GM19372 (cell line): ENCODE data around the gene RPS27L.
"Not testable (repeated sequence)": the region's sequence is repeated elsewhere in the genome, so short reads cannot be mapped to it uniquely, and the experiment has no call there.

Experiments used
- ATAC-seq: cut with Tn5 transposase; IDR thresholded peaks from one replicate; pipeline ENCODE4 v1.9.1; 2021; ENCODE audit warnings: mild to moderate bottlenecking, low read depth, moderate library complexity; ENCODE audit not compliant: unreplicated experiment

The RPS27L gene

DNA sequence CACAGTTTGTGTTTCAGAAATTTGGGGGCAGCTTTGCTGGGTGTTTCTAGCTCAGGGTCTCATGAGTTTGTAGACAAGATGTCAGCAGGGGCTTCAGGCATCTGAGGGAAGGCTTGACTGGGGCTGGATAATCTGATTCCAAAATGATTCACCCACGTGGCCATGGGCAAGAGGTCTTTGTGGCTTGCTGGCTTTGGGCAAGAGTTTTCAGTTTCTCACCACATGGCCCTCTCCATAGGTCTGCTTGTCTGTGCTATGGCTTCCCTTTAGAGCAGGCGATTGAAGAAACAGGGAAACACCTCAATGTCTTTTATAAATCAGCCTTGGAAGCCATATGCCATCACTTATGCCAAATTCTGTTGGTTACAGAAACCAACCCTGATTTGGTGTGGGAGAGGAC, 11.9 kb downstream of the RPS27L start:
- ATAC-seq: no peak

DNA sequence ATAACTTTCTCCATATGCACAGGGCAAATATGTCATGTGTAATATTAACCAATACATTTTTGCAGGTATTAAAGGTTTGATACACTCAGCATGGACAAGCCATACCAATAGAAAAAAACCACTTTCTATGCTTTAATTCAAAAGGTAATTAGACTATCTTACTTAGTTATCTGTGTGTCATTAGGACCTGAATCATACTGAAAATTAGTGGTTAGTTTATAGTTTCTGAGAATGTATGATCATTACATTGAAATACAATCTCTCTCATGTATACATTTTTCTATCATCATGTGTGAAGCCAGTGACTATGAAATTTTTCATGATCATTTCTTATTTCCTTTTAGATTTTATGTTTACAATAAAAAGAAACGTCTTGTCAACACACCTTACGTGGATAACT, 16.3 kb downstream of the RPS27L start:
- no peak for ATAC-seq

DNA sequence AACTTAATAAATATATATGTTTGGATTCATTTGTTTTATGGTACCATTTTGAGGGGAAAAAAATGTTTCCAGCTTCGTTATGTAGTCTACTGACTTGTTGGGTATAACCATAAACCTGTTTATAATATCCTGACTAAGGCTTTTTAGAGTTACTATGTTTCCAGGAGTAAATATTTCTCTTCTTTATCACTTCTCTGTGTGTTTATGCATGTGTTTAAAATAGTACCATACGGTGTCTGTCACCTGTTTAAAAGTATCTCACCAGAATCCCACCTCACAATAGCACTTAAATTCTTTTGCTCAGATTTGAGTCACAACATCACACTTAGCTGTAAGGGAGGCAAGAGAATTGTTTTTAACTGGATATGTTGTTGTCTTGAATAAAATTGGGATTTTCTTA, 20.5 kb downstream of the RPS27L start:
- no peak for ATAC-seq

DNA sequence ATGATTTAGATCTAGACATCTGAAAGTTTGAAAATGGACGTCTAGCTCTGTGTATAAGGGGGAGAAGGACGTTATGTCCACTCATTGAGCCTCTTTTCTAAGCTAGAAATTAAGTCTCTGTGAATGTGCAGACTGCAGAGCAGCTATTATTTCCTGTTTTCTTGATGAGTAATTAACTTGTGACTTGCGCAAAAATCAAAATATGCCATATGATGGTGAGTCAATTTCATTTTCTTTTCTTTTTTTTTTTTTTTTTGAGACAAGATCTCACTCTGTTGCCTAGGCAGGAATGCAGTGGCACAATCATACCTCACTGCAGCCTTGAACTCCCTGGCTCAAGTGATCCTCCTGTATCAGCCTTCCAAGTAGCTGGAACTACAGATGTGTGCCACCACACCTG, 21.5 kb downstream of the RPS27L start:
- no peak for ATAC-seq

DNA sequence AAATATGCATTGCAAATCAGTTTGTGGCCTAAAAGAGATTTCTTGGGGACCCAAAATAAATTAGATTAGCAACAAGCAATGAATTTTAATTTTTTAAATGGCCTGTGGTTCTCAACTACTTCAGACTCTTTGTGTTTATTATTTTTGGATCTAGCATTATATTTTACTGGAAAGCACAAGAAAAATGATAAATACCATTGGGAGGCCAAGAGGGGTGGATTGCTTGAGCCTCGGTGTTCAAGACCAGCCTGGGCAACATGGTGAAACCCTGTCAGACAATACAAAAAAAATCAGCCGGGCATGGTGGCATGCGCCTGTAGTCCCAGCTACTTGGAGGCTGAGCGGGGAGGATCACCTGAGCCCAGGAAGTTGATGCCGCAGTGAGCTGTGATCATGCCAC, 22.0 kb downstream of the RPS27L start:
- no peak for ATAC-seq

DNA sequence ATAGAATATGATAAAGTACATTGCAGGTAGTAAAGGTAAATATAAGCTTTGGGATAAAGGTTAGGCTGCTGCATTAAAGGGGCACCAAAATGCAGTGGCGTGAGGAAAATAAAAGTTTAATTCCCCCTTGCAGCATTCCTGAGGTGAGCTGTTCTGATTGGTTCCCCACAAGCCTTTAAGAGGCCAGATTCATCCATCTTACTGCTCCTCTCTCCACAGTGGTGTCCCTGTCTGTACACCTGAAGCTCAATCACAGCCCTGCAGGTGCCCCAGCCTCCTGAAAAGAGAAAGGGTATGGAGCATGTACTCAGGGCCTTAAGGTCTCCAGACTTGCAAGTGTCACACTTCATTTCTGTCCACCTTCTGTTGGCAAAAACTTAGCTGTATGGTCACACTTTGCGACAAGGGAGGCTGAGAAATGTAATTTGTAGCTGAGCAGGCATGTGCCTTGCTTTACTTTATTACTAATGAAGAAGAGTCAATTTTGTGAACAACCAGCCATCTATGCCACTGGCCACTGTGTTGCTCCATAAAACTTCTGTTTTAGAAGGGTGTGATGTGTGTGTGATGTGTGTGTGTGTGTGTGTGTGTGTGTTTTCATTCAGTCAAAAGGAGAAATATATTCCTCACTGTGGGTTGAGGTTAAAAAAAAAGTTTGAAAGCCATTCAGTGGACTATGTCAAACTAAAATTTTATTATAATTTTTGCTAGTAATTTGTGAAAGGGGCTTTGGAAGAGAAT, 22.9 kb downstream of the RPS27L start:
- no peak for ATAC-seq

DNA sequence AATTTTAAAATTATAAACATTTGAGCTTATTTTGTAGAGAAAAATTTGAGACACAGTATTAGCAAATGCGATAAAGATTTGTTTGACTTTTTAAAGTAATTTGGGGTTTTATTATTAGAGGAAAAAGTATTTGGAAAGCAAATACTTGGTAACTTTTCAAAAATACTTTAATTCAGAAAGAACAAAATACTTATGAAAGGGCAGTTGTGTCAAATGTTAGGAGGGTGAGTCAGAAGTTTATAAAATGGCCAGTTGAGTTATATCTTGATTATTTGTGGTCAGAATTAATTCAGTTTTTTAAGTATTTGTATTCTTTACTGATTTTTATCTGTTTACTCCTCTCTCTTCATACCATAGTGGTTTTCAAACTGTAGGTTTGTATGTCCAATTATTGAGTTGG, 23.5 kb downstream of the RPS27L start:
- no peak for ATAC-seq

DNA sequence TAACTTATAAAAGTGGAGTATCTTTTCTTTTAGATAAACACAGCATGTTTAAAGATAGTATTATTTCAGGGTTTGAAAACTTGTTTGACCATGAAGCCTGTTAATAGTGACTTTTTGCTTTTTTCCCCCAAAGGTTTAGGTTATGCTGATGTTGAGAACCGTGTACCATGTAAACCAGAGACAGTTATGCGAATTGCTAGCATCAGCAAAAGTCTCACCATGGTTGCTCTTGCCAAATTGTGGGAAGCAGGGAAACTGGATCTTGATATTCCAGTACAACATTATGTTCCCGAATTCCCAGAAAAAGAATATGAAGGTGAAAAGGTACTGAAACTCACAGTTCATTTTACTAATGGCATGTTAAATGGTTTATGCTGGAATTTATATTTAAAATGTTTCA, 30.6 kb downstream of the RPS27L start:
- ATAC-seq: no peak

DNA sequence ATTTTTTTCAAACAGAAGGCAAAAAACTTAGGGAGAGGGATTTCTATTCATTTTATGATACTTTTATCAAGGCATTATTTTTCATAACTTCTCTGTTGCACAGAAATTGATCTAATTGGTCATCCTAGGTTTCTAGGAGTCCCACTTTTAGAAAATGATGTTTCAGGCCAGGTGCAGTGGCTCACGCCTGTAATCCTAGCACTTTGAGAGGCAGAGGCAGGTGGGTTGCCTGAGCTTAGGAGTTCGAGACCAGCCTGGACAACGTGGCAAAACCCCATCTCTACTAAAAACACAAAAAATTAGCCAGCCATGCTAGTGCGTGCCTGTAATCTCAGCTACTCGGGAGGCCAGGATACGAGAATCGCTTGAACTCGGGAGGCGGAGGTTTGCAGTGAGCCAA, 32.8 kb downstream of the RPS27L start:
- ATAC-seq: no peak

DNA sequence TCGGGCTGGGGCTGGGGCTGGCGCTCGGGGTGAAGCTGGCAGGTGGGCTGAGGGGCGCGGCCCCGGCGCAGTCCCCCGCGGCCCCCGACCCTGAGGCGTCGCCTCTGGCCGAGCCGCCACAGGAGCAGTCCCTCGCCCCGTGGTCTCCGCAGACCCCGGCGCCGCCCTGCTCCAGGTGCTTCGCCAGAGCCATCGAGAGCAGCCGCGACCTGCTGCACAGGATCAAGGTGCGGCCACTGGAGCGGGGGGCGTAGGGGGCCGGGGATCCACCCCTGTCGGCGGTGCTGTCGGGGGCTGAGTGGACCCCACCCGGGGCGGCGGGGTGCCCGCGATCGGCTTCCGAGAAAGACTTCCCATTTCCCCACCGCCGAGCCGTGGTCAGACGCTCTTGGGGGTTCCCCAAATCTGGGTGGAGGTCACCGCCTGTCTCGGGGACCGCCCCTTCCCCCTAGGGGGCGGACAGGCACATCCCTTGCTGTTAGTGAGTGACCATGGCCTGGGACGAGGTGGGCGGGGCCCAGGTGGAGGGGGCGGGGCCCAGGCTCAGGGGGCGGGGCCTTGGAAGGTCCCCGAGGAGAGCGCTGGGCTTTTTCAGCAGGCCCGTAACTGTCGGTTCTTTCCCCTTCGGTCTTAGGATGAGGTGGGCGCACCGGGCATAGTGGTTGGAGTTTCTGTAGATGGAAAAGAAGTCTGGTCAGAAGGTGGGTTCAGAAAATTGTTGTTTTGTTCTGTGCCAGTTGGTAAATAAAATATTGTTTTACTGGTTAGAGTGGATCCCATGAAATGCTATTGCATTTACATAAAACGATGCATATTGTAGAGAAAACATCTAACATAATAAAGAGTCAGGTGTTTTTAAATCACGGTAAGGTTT, 35.0 kb downstream of the RPS27L start:
- ATAC-seq: peak; percentile 92

DNA sequence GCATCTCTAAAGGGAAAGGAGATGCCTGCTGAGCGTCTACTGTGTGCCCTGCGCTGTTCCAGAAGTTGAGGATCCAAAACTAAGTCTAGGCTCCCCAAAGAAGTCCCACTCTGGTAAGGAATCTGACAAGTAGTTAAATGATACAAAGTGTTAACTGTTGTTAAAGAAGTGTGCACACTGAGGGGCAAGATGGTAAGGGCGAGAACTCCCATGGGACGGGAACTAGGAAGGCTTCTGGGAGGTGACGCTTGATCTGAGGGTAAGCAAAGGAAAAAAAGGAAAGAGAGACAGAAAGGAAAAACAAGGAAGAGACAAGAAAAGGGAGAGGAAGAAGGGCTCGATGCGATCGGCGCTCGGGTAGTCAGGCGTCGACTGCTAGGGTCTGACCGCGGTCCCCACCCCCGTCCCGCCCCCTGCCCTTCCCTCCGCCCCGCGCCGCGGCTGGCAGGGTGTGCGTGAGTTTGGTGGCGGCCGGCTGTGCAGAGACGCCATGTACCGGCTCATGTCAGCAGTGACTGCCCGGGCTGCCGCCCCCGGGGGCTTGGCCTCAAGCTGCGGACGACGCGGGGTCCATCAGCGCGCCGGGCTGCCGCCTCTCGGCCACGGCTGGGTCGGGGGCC, 35.8 kb downstream of the RPS27L start, which contains the start of gene LACTB:
LACTB (plus strand) TSS at position 480 of the 620 bp plus-strand sequence; CDS start at position 491, 11 bp downstream.
- ATAC-seq: peak; percentile 60

DNA sequence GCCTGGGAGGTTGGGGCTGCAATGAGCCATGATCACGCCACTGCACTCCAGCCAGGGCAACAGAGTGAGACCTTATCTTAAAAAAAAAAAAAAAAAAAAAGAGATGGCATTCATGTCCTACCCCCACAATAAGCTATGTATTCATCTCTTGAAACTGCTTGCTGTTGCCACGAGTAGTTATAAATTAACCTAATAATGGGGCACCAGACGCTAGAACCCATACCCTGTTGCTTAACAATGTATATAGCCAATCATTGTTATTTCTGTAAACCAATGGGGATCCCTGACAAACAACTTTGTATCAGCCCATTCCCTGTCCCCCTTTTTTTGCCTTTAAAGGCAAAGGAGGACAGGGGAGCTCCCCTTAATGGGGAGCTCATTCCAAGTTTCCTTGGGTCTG, 38.4 kb downstream of the RPS27L start:
- ATAC-seq: no peak

DNA sequence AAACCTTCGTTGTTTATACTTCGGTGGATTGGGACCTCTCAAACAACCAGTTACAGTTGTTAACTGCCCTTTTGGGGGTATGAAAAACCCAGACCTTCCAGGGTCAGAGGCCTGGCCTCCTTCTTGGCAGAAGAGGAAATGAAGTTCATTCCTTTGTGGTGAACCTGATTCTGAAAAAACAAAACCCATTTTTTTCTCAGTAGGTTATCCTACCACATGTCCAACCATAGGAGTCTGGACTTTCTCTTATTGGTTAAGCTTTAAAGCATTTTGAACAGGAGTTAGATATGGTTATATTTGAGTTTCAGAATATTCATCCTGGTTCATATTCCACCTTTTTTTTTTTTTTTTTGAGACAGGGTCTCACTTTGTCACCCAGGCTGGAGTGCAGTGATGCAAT, 42.8 kb downstream of the RPS27L start:
- ATAC-seq: no peak

DNA sequence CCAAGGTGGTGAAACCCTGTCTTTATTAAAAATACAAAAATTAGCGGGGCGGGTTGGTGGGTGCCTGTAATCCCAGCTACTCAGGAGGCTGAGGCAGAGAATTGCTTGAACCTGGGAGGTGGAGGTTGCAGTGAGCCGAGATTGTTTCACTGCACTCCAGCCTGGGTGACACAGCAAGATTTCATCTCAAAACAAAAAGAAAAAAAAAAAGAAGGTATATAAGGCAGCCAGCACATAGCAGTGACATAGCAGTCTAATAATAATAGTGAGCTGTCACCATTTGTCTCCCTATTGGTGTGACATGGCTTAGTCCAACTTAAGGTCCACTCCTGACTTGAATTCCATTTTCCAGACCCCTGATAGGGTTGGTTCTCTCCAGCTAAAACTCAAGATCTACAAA, 44.4 kb downstream of the RPS27L start:
- ATAC-seq: no peak

DNA sequence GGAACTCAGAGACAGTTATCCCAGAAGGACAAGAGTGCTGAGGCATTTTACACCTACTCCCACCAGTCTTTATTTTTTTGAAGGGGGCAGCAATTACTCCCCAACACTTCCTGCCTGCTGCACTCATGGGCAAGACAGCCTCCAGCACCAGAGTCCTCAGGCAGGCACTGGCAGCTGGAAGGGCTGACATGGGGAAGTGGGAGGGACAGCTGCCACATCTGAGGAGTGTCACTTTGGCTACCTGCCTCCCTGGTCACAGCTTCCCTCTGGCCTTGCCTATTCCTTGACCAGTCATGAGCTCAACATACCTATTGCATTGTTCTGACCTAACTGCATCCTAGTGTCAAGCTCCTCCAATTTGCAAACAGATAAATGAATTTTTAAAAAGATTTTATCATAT, 45.8 kb downstream of the RPS27L start:
- ATAC-seq: no peak

DNA sequence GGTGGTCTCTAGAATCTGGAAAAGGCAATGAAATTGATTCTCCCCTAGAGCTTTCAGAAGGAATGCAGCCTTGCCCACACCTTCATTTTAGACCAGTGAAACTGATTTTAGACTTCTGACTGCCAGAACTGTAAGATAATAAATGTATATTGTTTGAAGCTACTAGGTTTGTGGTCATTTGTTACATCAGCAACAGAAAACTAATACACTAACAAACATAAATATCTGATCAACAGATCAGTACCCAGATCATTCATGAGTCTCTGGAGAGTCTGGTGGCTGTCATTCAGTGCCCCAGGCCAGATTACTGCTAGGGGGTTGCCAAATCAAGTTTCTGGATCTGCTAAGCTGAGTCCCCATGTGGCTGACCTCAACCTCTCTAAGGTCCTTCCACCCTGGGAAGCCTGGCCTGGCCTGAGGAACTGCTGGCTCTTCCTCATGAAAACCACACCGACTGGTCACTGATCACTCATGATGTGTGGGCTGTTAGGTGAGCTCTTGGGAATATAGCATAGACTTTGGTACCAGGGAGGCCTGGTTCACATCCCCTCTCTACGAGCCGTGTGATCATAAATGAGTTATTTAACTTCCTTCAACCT, 46.8 kb downstream of the RPS27L start:
- no peak for ATAC-seq

DNA sequence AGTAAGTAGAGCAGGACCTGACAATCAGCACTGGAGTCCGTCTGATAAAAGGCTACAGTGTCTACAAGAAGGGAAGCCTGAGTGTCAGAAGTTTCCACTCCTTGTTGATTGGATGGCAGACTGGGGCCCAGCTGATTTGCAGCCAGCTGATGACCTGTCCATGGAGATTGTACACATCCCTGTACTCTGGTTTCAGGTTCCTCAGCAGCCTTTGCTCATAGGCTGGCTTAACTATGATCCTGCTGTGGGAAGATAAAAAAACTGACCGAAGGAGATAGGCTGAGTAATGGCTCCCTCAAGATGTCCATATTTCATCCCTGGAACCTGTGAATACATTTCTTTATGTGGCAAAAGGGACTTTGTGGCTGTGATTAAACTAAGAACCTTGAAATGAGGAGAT, 47.4 kb downstream of the RPS27L start:
- ATAC-seq: no peak

DNA sequence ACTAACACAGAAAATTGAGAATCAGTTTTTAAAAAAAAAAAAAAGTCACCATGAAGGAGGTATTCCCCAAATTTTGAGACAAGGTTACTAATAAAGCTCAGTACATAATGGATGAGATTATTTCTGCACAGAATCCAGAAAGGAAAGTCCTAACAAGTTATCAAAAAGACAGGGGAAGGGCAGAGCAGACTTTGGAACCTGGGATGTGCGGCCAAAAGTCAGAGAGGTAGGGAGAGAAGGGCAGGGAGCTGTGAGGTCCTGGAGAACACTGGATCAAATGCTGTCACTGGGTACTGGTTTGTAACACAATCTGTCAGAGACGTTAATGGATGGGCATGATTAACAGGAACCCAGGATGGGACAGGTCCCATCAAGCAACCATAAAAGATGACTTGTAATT, 47.8 kb downstream of the RPS27L start:
- no peak for ATAC-seq

DNA sequence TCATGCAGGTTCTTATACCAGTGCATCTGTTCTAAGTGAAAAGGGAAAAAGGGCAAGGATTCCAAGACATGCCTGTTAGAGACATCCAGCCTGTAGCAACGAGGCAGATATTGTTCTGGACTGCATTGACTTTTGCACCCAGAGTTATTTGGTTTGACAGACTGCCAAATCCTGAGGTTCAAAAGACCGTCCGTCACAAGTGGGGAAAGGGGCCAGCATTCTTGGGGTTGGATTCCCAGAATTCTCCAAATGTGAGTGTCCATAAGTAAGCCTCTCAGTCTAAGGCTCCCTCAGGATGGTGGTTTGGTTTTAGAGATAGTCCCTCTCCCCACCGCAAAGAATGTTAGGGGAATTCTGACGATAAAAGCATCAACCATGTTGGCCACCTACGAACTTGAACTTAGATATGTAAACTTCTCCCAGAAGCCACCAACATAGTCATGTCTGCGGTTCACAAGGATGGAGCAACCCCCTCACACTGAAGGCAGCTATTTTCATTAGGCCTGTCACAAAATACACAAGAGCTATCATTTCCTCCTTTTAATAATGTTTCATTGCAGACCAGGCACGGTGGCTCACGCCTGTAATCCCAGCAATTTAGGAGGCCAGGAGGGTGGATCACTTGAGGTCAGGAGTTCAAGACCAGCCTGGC, 49.3 kb downstream of the RPS27L start:
- ATAC-seq: no peak

DNA sequence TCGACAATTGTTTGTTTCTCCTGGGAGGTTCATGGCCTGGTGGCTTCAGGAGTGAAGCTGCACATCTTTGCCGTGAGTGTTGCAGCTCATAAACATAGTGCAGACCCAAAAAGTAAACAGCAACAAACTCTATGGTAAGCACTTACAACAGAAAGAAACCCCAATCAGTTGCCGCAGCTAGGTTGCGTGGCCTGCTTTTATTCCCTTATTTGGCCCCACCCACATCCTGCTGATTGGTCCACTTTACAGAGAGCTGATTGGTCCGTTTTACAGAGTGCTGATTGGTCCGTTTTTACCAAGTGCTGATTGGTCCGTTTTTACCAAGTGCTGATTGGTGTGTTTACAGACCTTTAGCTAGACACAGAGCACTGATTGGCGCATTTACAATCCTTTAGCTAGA, 51.9 kb downstream of the RPS27L start:
- not testable (repeated sequence) for ATAC-seq
